Smooth muscle cell (in vitro differentiated cells): ENCODE results near the gene FAM174B. TPM values are rescaled to one million over a fixed set of nuclear protein-coding genes. Genes with fewer than 3 reads are reported as not detected.
"Not testable (repeated sequence)": the region's sequence is repeated elsewhere in the genome, so short reads cannot be mapped to it uniquely, and the experiment has no call there.

Experiments
- DNase-seq: peaks from one replicate; lab custom pipeline; 2025; ENCODE audit not compliant: unreplicated experiment; lab: John Stamatoyannopoulos, UW
- H2AFZ ChIP-seq: fragments of 200-600 bp; sonication (generic); 2 replicates; pipeline ENCODE4 v1.6.0; 2016; ENCODE audit warnings: antibody characterized with exemption, low read depth, mild to moderate bottlenecking
- H3F3A ChIP-seq: fragments of 200-600 bp; sonication (generic); 2 replicates; pipeline ENCODE4 v1.6.0; 2017; ENCODE audit warnings: antibody characterized with exemption, low read depth
- H3K27ac ChIP-seq: fragments of 200-600 bp; sonication (generic); 2 replicates; pipeline ENCODE4 v1.5.1; 2016; ENCODE audit warnings: low read depth, mild to moderate bottlenecking
- H3K27me3 ChIP-seq: fragments of 200-600 bp; sonication (generic); 2 replicates; pipeline ENCODE4 v1.6.1; 2016; ENCODE audit warnings: low read depth, mild to moderate bottlenecking
- H3K36me3 ChIP-seq: fragments of 200-600 bp; sonication (generic); 2 replicates; pipeline ENCODE4 v1.5.1; 2016; ENCODE audit warnings: low read depth
- H3K4me1 ChIP-seq: fragments of 200-600 bp; sonication (generic); 2 replicates; pipeline ENCODE4 v1.5.1; 2016; ENCODE audit warnings: low read depth
- H3K4me2 ChIP-seq: fragments of 200-600 bp; sonication (generic); 2 replicates; pipeline ENCODE4 v1.6.0; 2016; ENCODE audit warnings: mild to moderate bottlenecking
- H3K4me3 ChIP-seq: fragments of 200-600 bp; sonication (generic); 2 replicates; pipeline ENCODE4 v1.5.1; 2016; ENCODE audit warnings: mild to moderate bottlenecking
- H3K79me2 ChIP-seq: fragments of 200-600 bp; sonication (generic); 2 replicates; pipeline ENCODE4 v1.6.0; 2016; ENCODE audit warnings: low read depth, mild to moderate bottlenecking
- H3K9ac ChIP-seq: fragments of 200-600 bp; sonication (generic); 2 replicates; pipeline ENCODE4 v1.6.0; 2016; ENCODE audit warnings: low read depth
- H3K9me3 ChIP-seq: fragments of 200-600 bp; sonication (generic); replicated peaks from 2 replicates; pipeline ENCODE4 v1.5.1; 2016; ENCODE audit warnings: low read depth
- H4K20me1 ChIP-seq: fragments of 200-600 bp; sonication (generic); 2 replicates; pipeline ENCODE4 v1.6.0; 2016; ENCODE audit warnings: low read depth
- CTCF ChIP-seq: fragments of 200-600 bp; sonication (generic); IDR thresholded peaks from 2 replicates; pipeline ENCODE4 v1.5.1; 2017; ENCODE audit warnings: borderline replicate concordance, mild to moderate bottlenecking, antibody characterized with exemption; ENCODE audit not compliant: insufficient read depth, poor library complexity, severe bottlenecking
- WGBS: methylation state at CpG from one replicate; pipeline ENCODE4 v1.1.7; 2016; ENCODE audit warnings: low lambda C conversion rate; 5-methylcytosine and 5-hydroxymethylcytosine counted together
- polyA plus RNA-seq: library from polyadenylated mRNA; unstranded; fragments of >200 nt; fragmentation: Nextera tagmentation; extraction: Ambion mirVana; gene quantifications from 2 replicates; pipeline ENCODE4 v1.2.1, GENCODE V29; 2016
- total RNA-seq: library from RNA; depleted of rRNA; stranded (reverse); fragments of >200 nt; gene quantifications from 2 replicates; pipeline ENCODE4 v1.2.3, GENCODE V29; 2014

Gene FAM174B
- total and polyA plus RNA-seq, 2 experiments from 2014 or later = 2.0 to 2.1 TPM

- H3K4me1 ChIP-seq = peaks cover 5% of the 10 kb centered on the region
Measured at GRCh38 chr15:92611150-92611549, 44.4 kb downstream of the FAM174B start.

GRCh38 chr15:92610101-92610520 lies 45.5 kb downstream of the FAM174B start:
- Histone ChIP-seq H3K79me2 (no peaks in the 10 kb centered on the region), H3K4me3 (no peak overlapping the region), H3K36me3 (no peaks in the 10 kb centered on the region), H3K9ac (no peak overlapping the region), H3F3A (no peaks in the 10 kb centered on the region), H3K27me3 (no peaks in the 10 kb centered on the region), H3K4me2 (no peak overlapping the region), H3K4me1 (peaks cover 5% of the 10 kb centered on the region), H2AFZ (no peak overlapping the region), H3K9me3 (no peaks in the 10 kb centered on the region), H3K27ac (no peak overlapping the region), H4K20me1 (no peaks in the 10 kb centered on the region)
- 89% methylated on average over 9 of the region's 9 CpGs for WGBS
- DNase-seq = no peak
- TF ChIP-seq CTCF = no peak

More at GRCh38 chr15:92611150-92611549, 44.4 kb downstream of the FAM174B start:
- Histone ChIP-seq H3K4me2 (no peak overlapping the region), H3K36me3 (no peaks in the 10 kb centered on the region), H4K20me1 (no peaks in the 10 kb centered on the region), H3K27me3 (no peaks in the 10 kb centered on the region), H3K9me3 (no peaks in the 10 kb centered on the region), H3K79me2 (no peaks in the 10 kb centered on the region), H3K27ac (no peak overlapping the region), H2AFZ (no peak overlapping the region), H3K9ac (no peak overlapping the region), H3K4me3 (no peak overlapping the region), H3F3A (no peaks in the 10 kb centered on the region)
- TF ChIP-seq CTCF = no peak
- no peak for DNase-seq

- no peaks in the 10 kb centered on the region for H3K9me3 ChIP-seq
Measured at GRCh38 chr15:92608866-92609700, 46.5 kb downstream of the FAM174B start.

GRCh38 chr15:92606836-92607150 lies 48.8 kb downstream of the FAM174B start:
- H3F3A ChIP-seq, H2AFZ ChIP-seq, H3K9me3 ChIP-seq, H3K27me3 ChIP-seq, H3K9ac ChIP-seq, H4K20me1 ChIP-seq, H3K79me2 ChIP-seq, H3K4me1 ChIP-seq, H3K36me3 ChIP-seq, H3K27ac ChIP-seq, DNase-seq, H3K4me2 ChIP-seq, H3K4me3 ChIP-seq: not testable (repeated sequence)
- 98% methylated on average over 6 of the region's 15 CpGs for WGBS

More at GRCh38 chr15:92608866-92609700, 46.5 kb downstream of the FAM174B start:
- Histone ChIP-seq H3K27me3 (no peaks in the 10 kb centered on the region), H3F3A (no peaks in the 10 kb centered on the region), H4K20me1 (no peaks in the 10 kb centered on the region), H3K4me2 (no peak overlapping the region), H3K79me2 (no peaks in the 10 kb centered on the region), H3K4me1 (peaks cover 5% of the 10 kb centered on the region), H3K27ac (no peak overlapping the region), H3K36me3 (no peaks in the 10 kb centered on the region), H2AFZ (no peak overlapping the region), H3K9ac (no peak overlapping the region), H3K4me3 (no peak overlapping the region)
- TF ChIP-seq CTCF = no peak
- DNase-seq = no peak
- 95% methylated on average over 20 of the region's 20 CpGs for WGBS
